ENCODE results near the gene PWP2. TPM values are rescaled to one million over a fixed set of nuclear protein-coding genes. Genes with fewer than 3 reads are reported as not detected.

The PWP2 gene
- total RNA-seq, 1 experiment from 2014 or later: 6.0 TPM

DNA sequence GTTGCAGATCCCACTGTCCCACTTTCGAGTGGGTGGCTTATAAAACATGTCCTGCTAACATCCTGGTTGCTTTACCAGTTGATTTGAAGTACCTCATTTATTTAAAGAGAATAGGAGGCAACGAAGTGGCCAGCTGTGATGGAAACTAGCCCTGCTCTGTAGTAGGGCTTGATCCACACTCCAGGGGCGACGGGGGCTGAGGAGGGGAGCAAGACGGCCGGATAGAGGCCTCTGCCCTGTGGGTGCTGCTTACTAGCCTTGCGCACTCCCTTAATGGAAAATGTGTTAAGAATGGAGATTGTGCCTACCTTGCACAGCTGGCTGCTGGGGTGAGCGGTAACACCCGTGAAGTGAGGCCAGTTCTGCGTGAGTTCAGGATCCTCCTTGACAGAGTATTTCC is 41.1 kb upstream of the PWP2 start:
- H3K23me2 ChIP-seq (ENCODE audit: insufficient read length, low read depth, low read length, poor library complexity, severe bottlenecking): no peaks in the 10 kb centered on the region
- no peak overlapping the region for H3K4me2 ChIP-seq (ENCODE audit: insufficient read depth, insufficient read length, low read length)
- no peak overlapping the region for H3K23ac ChIP-seq (ENCODE audit: insufficient read length, low read depth, low read length)
- no peak overlapping the region for H4K8ac ChIP-seq (replicated peaks; ENCODE audit: insufficient read length, low read depth, low read length)
- Mint-ChIP-seq H3K4me3 (no peak overlapping the region), H3K27me3 (ENCODE audit: low read depth) (no peaks in the 10 kb centered on the region; the same call in 1 of the 2 replicates), H3K27ac (peak overlapping the region in 2 of 3 experiments; percentile 76 to 80; a peak in 3 of 7 replicates), H3K4me1 (peaks cover 10 to 13% of the 10 kb centered on the region in 2 experiments), H3K36me3 (ENCODE audit: insufficient read depth in 1 of 3, low read depth in 3 of 3) (peaks cover 4 to 47% (median 23%) of the 10 kb centered on the region in 3 experiments; a peak in 6 of 7 replicates), H3K9me3 (no peaks in the 10 kb centered on the region)
- H3K9me3 ChIP-seq (ENCODE audit: control insufficient read depth, low read depth, low read length): no peaks in the 10 kb centered on the region
- no peak overlapping the region for H3K56ac ChIP-seq (ENCODE audit: insufficient read length, low read depth, low read length)
- H3T11ph ChIP-seq (ENCODE audit: low read length): no peak overlapping the region
- no peak overlapping the region for H2BK120ac ChIP-seq (ENCODE audit: low read depth, low read length, poor library complexity, severe bottlenecking)
- DNase-seq: no peak
- no peak overlapping the region for H3K14ac ChIP-seq (ENCODE audit: insufficient read depth, low read length)
- TF ChIP-seq, protein P1, sequence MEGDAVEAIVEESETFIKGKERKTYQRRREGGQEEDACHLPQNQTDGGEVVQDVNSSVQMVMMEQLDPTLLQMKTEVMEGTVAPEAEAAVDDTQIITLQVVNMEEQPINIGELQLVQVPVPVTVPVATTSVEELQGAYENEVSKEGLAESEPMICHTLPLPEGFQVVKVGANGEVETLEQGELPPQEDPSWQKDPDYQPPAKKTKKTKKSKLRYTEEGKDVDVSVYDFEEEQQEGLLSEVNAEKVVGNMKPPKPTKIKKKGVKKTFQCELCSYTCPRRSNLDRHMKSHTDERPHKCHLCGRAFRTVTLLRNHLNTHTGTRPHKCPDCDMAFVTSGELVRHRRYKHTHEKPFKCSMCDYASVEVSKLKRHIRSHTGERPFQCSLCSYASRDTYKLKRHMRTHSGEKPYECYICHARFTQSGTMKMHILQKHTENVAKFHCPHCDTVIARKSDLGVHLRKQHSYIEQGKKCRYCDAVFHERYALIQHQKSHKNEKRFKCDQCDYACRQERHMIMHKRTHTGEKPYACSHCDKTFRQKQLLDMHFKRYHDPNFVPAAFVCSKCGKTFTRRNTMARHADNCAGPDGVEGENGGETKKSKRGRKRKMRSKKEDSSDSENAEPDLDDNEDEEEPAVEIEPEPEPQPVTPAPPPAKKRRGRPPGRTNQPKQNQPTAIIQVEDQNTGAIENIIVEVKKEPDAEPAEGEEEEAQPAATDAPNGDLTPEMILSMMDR (conservative IDR thresholded peaks at IDR 0.05): no peak
- H3K27ac ChIP-seq (ENCODE audit: insufficient read length, low read depth, low read length): no peak overlapping the region
- no peak overlapping the region for H2AK5ac ChIP-seq (ENCODE audit: insufficient read length, low read length)
- H3K4me1 ChIP-seq (ENCODE audit: insufficient read depth, low read length): no peaks in the 10 kb centered on the region
- no peak overlapping the region for H2BK15ac ChIP-seq (ENCODE audit: low read depth, low read length)
- no peaks in the 10 kb centered on the region for H3K79me1 ChIP-seq (ENCODE audit: insufficient read depth, low read depth, low read length, poor library complexity, severe bottlenecking)
- no peak overlapping the region for H2AFZ ChIP-seq (ENCODE audit: low read length)
- no peak overlapping the region for H4K5ac ChIP-seq (ENCODE audit: insufficient read length, low read depth, low read length)
- no peak overlapping the region for H2BK12ac ChIP-seq (ENCODE audit: insufficient read length, low read depth, low read length)
- no peaks in the 10 kb centered on the region for H4K20me1 ChIP-seq (ENCODE audit: control insufficient read depth, insufficient read depth, insufficient read length)
- no peak overlapping the region for H3K4ac ChIP-seq (ENCODE audit: low read depth, low read length)
- H3K18ac ChIP-seq (ENCODE audit: insufficient read length, low read depth, low read length): no peak overlapping the region
- no CpG with 5 or more reads among the region's 10 CpGs for WGBS (ENCODE audit: extremely low coverage, insufficient read length, low lambda C conversion rate)
- no peak overlapping the region for H2BK5ac ChIP-seq (ENCODE audit: insufficient read length, low read length)
- no peak overlapping the region for H2BK20ac ChIP-seq (ENCODE audit: low read depth, low read length, poor library complexity, severe bottlenecking)
- H3K9ac ChIP-seq (ENCODE audit: extremely low read depth, insufficient read length, low read length): no peak overlapping the region
- H3K79me2 ChIP-seq (ENCODE audit: insufficient read depth, low read length): peaks cover 2% of the 10 kb centered on the region; the same call in 1 of the 2 replicates
- no peak overlapping the region for H4K91ac ChIP-seq (ENCODE audit: insufficient read length, low read depth, low read length)
- no peaks in the 10 kb centered on the region for H3K27me3 ChIP-seq (ENCODE audit: insufficient read depth, low read length)

All from H9 (cell line).